CD4-positive, alpha-beta T cell treated with Interleukin-12 subunit alpha and Interleukin-12 subunit beta, for 1 hour (primary cell): ENCODE results near the gene MRGPRD.

Experiments used
- DNase-seq: peaks from one replicate; pipeline ENCODE4 v3.0.0-alpha.2; 2020

Gene MRGPRD

DNA sequence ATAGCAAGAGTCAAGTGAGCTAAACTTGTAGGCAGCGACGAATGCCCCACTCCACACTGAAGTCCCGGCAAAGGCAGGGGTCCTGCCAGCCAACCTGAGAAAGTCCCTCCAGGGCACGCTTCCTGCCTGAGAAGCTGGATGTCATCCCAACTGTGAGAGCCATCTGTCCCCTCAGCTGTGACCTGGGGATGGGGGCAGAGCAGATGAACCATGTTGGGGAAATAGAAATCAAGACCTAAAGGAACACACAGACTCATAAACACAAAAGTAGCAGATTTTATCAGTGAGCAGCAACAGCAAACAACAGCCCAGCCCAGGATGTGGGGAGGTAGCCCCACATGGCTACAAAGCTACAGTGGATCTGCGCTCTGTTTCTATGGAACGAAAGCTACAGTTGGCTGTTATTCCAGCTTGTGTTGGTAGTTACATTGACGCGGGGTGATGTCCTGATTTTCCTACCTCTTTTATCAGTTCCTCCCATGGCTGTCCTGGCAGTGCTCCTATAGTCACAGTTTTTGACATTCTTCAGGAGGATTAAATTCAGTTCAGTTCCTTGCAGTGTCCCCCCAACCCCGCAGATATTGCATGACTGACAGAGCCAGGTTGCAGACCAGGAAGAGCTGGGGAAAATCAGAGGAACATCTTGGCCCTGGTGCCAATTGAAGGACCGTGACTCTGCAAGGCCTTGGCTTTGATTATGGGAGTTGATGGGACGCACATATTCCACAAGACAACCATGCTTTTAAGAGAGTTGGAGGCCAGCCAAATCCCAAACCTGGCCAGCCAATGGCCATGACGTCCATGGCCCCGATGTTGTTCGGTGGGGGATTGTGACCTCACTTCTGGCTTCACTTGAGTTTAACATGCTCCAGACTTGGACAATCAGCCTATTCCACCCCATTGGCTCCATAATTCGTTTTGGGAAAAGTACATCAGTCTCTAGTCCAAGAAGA is 14.6 kb downstream of the MRGPRD start:
- DNase-seq: peak; percentile 19

DNA sequence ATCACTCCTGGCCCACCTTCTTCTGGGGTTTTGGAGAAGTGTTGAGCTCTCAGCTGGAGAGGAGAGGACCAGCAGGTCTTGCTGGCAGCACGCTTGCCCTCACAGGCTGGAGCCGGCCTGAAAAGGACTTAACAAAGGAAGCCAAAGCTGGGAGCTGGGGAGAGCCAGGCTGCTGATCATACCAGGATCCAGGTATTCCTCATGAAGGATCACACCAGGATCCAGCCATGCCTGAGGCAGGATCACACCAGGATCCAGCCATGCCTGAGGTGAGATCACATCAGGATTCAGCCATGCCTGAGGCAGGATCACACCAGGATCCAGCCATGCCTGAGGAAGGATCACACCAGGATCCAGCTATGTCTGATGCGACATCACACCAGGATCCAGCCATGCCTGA is 17.0 kb downstream of the MRGPRD start:
- DNase-seq: no peak

DNA sequence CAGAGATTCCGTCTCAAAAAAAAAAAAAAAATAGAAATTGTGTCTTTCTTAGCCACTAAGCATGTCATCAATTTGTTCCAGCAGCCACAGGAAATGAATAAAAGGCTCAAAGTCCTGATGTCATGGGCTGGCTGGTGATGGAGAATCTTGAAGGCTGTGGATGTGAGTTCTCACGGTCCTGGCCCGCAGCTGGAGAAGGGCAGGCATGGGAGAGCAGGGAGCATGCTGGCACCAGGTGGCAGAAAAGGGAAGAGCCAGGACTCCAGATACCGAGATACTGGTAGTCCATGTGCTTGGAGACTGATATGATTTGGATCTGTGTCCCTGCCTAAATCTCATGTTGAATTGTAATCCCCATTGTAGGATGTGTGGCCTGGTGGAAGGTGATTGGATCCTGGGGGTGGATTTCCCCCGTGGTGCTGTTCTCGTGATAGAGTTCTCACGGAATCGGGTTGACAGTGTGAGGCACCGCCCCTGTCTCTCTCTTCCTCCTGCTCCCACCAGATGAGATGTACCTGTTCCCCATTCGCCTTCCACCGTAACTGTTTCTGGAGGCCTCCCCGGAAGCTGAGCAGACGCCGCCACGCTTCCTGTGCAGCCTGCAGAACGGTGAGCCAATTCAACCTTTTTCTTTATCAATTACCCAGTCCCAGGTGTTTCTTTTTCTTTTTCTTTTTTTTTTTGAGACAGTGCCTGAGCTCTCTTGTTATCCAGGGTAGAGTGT is 18.1 kb downstream of the MRGPRD start:
- peak; percentile 54 for DNase-seq

DNA sequence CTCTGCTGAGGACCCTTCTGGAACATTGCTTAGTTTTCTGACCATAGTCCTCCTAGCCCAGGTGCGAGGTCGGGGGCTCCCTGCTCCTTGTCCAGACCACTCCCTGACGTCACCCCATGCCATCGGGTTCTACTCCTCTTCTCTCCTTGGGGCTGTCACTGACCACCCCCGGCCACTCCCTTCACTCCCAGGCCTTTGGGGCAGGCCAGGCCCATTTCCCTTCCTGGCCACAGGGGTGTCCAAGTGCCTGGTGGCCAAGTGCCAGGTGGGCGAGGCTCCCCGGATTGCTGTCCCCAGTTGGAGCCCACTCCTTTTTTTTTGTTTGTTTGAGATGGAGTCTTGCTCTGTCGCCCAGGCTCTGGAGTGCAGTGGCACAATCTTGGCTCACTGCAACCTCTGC is 19.5 kb downstream of the MRGPRD start:
- DNase-seq: no peak

DNA sequence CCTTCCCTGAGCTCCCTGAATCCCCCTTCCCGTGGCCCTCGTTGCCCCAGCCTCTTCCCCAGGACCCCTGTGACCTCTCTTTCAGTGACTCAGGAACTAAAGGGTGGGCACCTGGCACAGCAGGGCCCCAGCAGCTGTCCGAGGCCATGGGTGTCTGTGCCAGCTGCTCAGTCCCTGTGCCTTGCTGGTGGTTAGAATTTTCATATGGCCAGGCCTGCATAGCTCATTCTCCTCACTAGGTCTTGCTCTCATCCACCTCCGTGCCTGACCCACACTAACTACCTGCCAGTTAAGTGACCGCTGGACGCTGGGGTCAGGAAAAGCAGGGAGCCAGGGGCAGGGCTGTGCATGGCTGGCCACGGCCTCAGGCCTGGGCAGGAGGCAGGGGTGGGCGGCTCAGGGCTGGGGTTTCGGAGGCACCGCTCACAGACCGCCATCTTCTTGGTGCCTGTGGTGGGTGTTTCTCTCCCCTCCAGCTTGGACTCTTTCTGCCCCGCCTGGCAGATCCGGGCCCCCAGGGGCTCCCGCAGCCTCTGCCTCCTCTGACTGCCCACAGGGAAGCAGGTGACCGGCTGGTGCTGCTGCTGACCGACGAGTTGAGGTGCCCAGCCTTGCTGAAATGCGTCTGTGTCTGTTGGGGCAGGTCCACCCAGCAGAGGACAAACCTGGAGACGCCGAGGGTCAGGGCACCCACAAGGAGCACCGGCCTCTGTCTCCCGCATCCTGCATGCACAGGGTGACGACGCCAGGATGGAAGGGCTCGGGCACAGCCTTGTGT is 20.3 kb downstream of the MRGPRD start:
- DNase-seq: no peak

DNA sequence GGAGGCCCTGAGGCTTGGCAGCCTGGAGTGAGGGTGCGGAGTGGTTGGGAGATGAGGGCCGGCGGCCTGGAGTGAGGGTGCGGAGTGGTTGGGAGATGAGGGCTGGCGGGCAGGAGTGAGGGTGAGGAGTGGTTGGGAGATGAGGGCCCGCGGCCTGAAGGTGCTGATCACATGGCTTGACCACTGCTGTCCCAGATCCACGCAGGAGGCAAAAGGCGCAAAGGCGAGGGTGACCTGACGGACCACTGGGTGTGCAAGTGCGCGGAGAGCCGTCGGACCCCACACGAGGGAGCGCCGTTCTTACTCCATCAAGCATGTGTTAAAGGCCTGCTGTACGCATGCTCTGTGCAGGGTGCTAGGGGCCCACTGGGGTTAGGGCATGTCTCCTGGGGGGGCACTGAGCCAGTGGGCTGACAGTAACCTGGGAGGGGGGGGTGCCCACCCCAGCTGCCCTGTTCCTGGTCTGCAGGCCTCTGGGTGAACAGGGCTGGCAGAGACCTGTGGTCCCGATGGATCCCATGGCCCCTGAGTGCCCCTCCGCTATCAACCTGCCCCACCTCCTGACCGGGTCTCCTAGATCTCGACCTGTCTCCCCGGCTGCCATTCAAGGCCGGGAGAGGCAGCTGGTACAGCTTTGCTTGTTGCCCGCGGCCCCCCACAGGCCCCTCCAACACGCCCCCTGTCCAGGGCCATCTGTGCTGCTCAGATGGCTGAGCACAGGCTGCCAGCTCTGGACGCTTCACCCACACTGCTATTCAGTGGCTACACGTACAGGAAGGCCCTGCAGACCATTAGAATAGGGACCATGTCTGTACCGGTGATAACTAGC is 21.1 kb downstream of the MRGPRD start:
- DNase-seq: no peak

DNA sequence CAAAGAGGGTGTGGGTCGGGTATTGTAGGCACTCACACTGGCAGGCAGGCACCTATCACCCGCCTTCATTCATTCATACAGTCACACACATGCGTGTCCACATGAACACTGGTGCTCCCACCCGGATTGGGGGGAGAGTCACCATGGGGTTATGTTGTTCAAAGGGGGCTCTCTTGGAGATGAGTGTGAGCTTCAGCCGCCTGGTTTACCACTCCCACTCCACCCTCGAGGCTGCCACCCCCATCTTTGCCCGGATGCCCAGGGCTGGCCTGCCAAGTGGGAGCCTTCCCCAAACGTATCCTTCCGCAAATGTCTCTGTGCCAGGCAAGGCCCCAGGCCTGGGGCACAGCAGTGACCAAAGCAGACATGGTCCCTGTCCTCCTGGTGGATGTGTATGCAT is 22.6 kb downstream of the MRGPRD start:
- no peak for DNase-seq

DNA sequence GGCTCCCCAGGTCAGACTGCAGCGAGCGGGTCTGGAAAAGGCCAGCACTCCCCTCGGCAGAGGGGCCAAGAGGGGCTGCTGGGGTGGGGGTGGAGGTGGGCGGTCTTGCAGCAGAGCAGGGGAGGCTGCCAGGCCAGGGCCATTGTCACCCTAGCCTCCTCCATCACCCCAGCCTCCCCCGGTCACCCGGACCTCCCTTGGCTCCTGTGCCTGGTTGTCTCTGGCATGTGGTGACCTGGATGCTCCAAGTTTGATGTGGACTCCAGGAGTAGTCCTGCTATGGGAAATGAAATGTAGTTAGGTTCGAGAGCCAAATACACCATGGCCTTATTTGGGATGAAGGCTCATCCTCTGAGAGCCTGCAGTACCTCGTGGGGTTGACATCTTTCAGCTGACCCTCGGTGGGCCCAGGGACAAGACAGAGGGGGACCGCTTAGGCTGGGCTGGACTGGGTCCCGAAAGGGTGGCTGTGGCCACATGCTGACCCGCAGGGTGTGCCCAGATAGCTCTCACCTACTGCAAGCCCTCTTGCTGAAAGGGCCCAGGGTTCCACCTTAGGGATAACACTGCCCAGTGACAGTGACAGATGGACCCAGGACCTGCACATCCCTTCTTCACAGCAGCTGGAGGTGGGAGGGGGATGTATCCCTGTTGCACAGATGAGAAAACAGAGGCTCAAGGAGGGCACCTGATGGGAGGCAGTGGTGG is 24.1 kb downstream of the MRGPRD start:
- DNase-seq: no peak

DNA sequence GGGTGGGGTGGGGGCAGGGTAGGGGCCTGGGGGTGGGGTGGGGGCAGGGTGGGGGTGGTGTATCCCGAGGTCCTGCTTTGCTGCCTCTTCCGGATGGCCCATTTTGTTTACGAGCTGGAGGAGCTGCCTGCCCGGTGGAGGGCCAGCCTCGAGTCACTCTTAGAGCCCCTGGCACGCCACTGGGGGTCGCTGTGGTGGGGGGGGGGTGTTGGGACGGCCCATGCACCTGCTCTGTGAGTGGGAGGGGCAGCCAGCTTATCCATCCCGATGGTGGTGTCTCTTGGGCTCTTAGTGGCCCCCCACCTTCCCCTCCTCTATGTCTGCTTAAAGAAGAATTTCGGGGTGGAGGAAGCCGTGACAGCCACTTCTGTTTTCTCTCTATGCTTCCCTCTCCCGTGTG is 24.6 kb downstream of the MRGPRD start:
- DNase-seq: peak; percentile 36

DNA sequence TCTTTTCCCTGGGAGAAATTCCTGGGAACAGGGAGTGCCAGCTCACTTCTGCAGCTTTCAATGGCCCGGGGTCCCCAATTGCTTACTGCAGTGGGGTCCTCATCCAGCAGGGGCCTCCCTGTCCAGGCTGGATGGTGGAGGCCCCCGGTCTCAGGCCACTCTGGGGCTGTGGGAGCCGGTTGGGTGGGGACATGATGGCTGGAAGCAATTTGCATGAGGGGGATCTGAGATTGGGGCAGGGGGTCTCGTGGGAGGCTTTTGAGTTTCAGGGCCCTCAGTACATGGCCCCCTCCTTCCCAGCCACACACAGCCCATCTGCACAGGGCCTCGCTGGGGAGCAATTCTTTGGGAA is 25.2 kb downstream of the MRGPRD start:
- DNase-seq: no peak

DNA sequence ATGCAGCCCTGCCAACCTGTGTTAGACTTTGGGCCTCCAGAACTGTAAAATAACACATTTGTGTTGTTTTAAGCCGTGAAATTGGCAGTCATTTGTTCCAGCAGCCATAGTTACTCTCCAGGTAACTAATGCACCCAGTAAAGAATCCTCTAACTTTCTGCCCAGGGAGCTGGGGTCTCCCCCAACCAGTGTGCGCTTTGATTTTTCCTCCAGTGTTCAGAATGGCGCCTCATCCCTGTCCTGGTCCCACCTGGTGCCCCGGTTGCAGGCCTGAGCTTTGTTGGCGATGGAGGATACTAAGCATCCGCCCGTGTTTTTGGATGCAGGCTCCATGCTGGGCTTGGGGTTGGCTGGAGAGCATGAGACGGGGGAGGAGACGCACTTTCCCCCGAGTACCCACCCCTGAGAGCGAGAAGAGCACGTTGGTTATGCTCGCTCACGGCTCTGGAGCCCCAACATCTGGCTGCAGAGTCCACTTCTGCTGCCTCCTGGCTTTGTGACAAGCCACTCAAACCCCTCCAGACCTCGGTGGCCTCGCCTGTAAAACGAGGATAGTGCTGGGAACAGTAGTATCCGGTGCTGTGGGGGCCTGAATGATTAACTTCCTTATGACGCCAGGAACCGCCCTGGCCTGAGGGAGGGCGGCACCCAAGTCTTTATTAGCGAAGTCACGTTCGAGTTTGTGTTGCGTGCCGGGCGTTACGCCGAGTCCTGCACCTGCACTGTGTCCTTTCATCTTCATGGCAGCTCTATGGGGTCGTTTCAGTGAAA is 25.8 kb downstream of the MRGPRD start:
- no peak for DNase-seq

DNA sequence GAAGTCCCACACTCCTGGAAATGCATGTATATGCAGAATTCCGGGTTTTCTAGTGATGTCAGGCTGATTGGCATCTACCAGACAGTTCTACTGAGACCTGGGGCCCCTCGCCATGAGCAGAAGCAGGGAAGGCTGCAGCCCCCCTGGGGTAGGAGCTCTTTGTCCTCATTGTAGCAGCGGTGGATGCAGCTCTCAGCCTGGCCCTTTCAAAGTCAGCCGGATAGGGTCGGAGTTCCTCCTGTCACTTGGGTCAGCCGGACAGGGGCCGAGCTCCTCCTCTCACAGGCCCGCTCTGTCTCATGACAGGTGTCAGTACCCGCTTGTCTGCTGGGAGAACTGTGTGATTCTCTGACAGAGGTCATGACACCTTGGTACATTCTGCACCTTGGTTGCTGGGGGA is 30.0 kb downstream of the MRGPRD start:
- DNase-seq: no peak

DNA sequence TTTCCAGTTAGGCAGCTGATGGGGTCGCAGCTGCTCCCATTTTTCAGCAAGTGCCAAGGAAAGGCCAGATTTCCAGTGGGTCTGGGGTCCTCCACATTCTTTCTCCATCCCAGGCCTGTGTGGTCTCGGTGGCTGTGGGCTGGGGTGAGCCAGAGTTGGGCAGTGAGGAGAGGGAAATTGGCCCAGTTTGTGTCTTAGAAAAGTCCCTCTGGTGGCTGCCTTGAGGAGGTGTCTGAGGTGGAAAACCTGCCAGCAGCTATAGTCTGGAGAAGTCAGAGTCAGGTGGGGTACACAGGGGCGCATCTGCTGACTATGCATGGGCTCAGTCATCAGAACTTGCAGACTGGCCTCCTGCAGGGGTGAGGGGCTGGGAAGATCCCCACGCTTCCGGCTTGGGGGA is 30.5 kb downstream of the MRGPRD start:
- no peak for DNase-seq

DNA sequence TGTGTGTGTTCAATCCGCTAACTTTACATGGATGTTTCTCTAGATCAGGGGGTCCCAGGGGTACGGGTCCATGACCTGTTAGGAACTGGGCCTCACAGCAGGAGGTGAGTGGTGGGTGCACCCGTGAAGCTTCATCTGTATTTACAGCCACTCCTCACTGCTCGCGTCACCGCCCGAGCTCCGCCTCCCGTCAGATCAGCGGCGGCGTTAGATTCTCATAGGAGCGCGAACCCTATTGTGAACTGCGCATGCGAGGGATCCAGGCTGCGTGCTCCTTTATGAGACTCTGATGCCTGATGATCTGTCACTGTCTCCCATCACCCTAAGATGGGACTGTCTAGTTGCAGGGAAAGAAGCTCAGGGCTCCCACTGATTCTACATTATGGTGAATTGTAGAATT is 31.9 kb downstream of the MRGPRD start:
- no peak for DNase-seq

DNA sequence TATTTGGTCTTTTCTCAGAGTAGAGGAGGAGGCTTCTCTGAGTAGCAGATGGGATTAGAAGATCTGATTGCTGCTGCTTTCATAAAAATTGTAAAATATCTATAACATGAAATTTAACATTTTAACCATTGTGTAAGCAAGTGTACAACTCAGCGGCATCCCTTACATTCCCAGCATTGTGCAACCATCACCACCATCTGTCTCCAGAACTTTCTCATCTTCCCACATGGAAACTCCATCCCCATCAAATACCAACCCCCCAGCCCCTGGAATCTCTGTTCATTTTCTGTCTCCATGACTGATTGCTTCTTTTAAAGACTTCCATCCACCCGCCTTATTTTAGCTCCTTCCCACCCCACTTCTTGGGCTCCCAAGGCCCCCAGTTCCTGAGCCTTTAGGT is 32.3 kb downstream of the MRGPRD start:
- DNase-seq: no peak

DNA sequence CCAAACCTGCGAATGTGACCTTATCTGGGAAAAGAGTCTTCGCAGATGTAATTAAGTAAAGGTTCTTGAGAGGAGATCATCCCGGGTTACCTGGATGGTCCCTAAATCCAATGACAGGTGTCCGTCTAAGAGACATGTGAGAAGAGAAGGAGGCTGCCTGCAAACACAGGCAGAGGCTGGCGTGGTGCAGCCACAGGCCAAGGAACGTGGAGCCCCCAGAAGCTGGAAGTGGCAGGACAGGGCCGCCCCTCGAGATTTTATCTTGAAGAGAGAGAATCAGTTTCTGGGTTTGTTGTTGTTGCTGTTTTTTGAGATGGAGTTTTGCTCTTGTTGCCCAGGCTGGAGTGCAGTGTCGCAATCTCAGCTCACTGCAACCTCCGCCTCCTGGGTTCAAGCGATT is 33.6 kb downstream of the MRGPRD start:
- no peak for DNase-seq

DNA sequence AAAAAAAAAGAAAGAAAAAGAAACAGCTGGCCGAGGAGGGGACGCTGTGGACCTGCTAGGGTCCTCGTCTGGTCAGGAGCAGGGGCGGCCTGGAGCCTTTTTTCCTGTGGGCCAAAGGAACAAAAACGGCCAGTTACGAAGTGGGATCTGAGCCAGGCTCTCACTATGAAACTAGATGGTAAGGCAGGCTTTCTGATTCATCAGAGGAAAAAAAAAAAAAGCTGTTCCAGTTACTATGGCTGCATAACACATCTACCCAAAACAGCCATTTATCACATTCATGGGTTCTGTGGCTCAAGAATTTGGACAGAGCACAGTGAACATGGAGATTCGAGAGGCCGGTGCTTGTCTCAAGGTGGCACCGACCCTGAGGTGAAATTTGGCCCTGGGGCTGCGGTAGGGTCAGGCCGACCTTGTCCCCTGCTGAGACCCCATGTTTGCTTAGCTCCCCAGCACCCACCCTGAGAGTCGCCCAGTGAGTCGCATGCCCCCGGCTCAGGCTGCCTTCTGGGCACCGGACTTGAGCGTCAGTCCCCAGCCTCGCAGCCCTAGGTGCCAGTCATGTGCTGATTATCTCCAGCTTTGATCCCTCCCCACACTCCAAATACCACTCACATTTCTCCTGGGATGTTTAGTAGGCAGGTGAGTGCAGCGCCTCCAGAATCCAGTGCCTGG is 34.2 kb downstream of the MRGPRD start:
- DNase-seq: no peak

DNA sequence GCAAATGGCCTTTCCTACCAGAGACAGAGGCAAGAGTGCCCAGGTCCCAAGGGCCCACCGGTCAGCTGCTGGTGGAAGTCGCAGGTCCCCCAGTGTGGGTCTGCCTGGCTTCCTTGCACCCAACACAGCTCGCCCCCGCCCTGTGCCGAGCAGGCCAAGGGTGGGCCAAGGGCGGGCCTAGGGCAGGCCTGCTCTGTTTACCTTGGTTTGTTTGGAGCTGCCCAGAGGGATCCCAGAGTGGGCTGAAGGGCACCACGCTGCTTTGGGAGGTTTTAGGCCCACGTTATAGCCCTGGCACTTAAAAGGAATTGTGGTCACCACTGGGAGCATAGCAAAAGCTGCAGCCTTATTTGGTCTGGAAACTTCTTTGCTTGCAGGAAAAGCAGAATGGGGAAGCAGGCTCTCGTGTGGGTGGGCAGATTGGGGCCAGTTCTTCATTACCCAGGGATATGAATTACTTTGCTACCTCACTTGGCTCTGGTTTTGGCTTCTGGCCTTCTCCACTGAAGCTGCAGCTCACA is 38.0 kb downstream of the MRGPRD start:
- no peak for DNase-seq

DNA sequence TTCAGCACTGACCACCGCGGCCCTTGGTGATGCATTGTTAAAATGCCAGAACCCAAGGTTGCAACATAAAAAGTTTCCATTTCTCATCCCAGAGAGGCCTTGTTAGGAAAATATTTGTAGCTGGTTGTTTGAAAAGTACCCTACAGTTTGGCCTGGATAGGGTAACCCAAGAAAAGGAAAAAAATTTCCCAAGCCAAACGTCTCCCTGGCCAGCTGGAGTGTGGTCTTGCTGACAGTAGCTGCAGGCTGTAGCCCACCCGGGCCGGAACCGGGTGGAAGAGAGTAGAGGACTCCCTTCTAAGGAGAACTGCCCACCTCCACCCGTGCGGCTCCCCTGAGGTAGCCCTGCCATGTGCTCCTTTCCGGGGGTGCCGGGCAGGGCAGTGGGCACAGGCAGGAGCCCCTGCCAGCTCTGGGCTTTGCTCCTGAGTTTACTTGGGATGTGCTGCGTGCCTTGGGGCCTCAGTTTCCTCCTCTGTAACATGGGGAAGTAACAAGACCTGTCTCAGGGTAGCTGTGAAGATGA is 38.6 kb downstream of the MRGPRD start:
- no peak for DNase-seq
